Measurements from ENCODE around the gene LDHB.

Gene LDHB

DNA sequence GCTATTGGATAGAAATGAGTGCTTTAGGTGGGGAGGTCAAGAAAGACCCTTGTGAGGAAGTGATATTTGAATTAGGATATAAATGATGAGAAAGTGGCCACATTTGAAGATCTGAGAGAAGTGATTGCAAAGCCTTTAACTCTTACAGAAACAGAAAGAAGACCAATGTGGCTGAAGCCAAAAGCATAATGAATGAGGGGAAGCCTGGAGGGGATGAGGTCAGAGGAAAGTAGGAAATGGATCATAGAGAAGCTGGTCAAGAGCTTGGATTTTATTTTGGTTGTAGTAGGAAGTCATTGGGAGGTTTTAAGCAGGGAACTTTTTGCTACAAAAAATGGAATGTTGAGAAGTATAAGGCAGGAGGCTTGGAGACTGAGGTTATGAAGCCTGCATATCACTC, 49.4 kb downstream of the LDHB start:
- TF ChIP-seq CTCF (IDR thresholded peaks at IDR 0.05; ENCODE audit: low read depth, low read length) = no peak
- H3K4me3 ChIP-seq (ENCODE audit: low read depth, low read length) = no peak overlapping the region

DNA sequence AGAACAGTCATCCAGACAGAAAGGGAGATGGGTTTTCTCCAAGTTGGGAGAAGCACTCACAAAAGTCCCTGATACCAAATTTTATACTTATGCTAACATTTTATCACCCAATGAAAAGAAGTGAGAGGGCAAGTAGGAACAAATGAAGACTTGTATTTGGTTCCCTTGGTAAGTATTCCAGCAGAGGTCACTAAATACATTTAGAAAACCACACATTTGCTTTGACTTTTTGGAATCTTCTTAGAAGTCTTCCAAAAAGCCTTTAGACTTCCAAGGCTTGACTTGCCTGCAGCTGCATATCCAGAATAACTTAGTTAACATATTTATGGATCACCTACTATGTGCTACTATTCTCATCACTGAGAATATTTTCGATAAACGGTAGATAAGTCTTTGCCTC, 49.9 kb downstream of the LDHB start:
- no peak for TF ChIP-seq CTCF (IDR thresholded peaks at IDR 0.05; ENCODE audit: low read depth, low read length)
- H3K4me3 ChIP-seq (ENCODE audit: low read depth, low read length) = no peak overlapping the region

DNA sequence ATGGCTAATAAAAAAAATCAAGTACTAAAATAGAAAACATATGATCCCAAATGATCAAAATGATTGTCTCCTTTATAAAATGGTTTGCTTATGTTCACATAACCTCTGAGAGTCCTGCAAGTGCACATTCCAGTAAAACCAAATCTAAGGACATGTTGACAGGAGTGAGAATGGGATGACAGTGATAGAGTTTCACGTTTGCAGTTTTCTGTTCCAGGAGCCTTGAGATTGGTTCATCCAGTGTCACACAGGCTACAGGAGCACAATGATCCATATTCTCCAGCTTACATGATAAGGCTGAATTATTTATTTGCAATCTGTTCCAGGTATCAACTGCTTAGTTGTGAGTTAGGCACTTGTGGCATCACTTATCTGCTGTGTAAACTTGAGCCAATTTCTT, 51.5 kb downstream of the LDHB start:
- no peak for TF ChIP-seq CTCF (IDR thresholded peaks at IDR 0.05; ENCODE audit: low read depth, low read length)
- no peak overlapping the region for H3K4me3 ChIP-seq (ENCODE audit: low read depth, low read length)

- TF ChIP-seq CTCF (IDR thresholded peaks at IDR 0.05; ENCODE audit: low read depth, low read length) = no peak
- H3K4me3 ChIP-seq (ENCODE audit: low read depth, low read length) = no peak within 1 kb of the TSS
These were observed 53.2 kb downstream of the LDHB start, which contains the start of gene GYS2 for GRCh38 chr12:21604245-21605101. TSS of gene GYS2 (minus strand) at chr12:21604847. CDS start at chr12:21604592, 255 bp downstream.

DNA sequence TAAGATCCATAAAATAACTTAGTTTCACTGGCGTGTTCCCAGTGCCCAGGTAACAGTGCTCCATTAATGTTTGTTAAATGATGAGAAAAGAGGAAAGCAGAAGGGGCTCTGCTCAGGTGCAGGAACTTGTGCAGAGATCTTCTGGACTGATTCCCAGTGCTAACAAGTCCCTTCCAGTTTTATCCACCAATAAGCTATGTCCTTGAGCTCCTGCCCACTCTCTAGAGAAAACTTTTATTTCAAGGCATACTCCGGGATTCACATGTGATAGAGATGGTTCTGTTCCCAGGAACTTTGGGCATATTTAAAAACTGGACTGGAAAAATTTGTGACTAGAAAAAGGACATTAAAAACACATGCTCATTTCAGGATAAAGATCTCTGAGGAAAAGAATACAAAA, 54.9 kb downstream of the LDHB start:
- no peak for TF ChIP-seq CTCF (IDR thresholded peaks at IDR 0.05; ENCODE audit: low read depth, low read length)
- H3K4me3 ChIP-seq (ENCODE audit: low read depth, low read length) = no peak overlapping the region

DNA sequence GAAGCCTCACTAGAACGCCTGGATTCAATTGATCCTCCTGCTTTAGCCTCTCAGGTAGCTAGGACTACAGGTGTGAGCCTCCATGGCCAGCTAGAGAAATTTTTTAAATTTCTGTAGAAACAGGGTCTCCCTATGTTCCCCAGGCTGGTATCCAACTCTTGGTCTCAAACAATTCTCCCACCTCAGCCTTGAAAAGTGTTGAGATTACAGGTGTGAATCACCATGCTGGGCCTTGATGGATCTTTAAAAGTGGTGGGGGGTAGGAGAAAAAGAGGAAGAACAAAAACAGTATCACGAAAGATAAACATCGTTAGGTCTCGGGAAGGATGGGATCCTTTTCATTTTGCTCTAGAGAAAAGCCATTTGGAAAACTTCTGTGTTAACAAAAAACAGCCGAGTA, 57.4 kb downstream of the LDHB start:
- TF ChIP-seq CTCF (IDR thresholded peaks at IDR 0.05; ENCODE audit: low read depth, low read length) = no peak

DNA sequence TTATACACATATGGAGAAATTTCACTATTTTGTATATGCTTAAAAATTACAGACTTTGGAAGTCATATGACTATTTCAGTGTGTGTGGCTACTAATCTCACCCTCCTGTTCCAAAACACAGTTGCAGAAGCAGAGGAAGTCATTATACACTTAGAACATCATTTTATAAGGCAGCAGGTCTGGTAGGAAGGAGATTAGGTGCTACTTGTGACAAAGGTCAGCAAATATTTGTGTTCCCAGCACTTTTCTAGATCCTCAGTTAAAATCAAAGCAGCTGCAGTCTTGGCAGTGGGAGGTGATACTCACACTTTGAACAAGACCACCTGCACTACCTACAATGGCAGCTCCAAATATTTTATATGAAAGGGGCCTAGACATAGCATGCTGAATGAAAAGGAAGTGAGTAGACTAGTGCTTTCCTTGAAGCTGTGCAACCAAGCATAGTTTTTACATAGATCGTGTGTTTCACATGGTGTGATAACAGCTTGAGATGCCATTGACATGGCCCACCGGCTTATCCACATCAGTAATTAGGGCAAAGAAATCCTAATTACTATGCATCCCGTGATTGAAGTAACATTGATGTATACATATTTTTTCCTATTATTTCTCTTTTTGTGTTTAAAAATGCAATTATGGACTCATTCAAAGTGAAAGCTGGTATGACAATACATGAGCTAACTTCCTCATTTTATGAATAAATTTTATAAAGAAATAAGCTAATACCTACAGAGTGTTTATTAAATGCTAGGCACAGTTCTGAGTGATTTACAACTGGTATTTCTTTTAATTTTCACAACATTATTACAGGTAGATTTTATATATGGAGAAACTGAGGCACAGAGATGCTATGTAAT, 58.3 kb downstream of the LDHB start:
- no peak for TF ChIP-seq CTCF (IDR thresholded peaks at IDR 0.05; ENCODE audit: low read depth, low read length)
- no peak overlapping the region for H3K4me3 ChIP-seq (ENCODE audit: low read depth, low read length)

More for the DNA sequence above, 57.4 kb downstream of the LDHB start:
- H3K4me3 ChIP-seq (ENCODE audit: low read depth, low read length) = no peak overlapping the region

Data from WI38 (cell line).